Adipocyte (in vitro differentiated cells): ENCODE data around the gene ZFP1.
"Not testable (repeated sequence)": the region's sequence is repeated elsewhere in the genome, so short reads cannot be mapped to it uniquely, and the experiment has no call there.

Experiments used
- DNase-seq: peaks from one replicate; pipeline ENCODE4 v3.0.0-alpha.2; 2015; ENCODE audit warnings: low read depth
- H3K27me3 ChIP-seq: replicated peaks from 2 replicates; pipeline ENCODE4 v1.7.0; 2013; ENCODE audit warnings: mild to moderate bottlenecking, low read length, moderate library complexity; ENCODE audit not compliant: control insufficient read depth, insufficient read depth
- H3K36me3 ChIP-seq: 2 replicates; pipeline ENCODE4 v1.7.0; 2013; ENCODE audit warnings: low read length, mild to moderate bottlenecking, moderate library complexity; ENCODE audit not compliant: control insufficient read depth, insufficient read depth, severe bottlenecking
- H3K4me1 ChIP-seq: 2 replicates; pipeline ENCODE4 v1.7.0; 2013; ENCODE audit warnings: mild to moderate bottlenecking, low read length, moderate library complexity; ENCODE audit not compliant: control insufficient read depth, insufficient read depth
- H3K4me3 ChIP-seq: 2 replicates; pipeline ENCODE4 v1.7.0; 2013; ENCODE audit warnings: mild to moderate bottlenecking, low read length, moderate library complexity
- H3K9ac ChIP-seq: 2 replicates; pipeline ENCODE4 v1.7.0; 2013; ENCODE audit warnings: mild to moderate bottlenecking, low read length, moderate library complexity
- H3K9me3 ChIP-seq: 2 replicates; pipeline ENCODE4 v1.7.0; 2013; ENCODE audit warnings: mild to moderate bottlenecking, low read length, moderate library complexity; ENCODE audit not compliant: control insufficient read depth

ZFP1 gene

GRCh38 chr16:75207831-75208230, 59.5 kb downstream of the ZFP1 start:
- DNase-seq: no peak
- H3K9ac ChIP-seq: no peak overlapping the region
- H3K4me1 ChIP-seq: no peaks in the 10 kb centered on the region
- H3K27me3 ChIP-seq: peaks cover 6% of the 10 kb centered on the region
- H3K36me3 ChIP-seq: no peaks in the 10 kb centered on the region
- no peaks in the 10 kb centered on the region for H3K9me3 ChIP-seq
- no peak overlapping the region for H3K4me3 ChIP-seq

- no peak overlapping the region for H3K9ac ChIP-seq
- H3K4me3 ChIP-seq: no peak overlapping the region
- H3K9me3 ChIP-seq: no peaks in the 10 kb centered on the region
- H3K4me1 ChIP-seq: no peaks in the 10 kb centered on the region
- peaks cover 6% of the 10 kb centered on the region for H3K27me3 ChIP-seq
- no peaks in the 10 kb centered on the region for H3K36me3 ChIP-seq
- no peak for DNase-seq
Observed at GRCh38 chr16:75208242-75208825, 60.0 kb downstream of the ZFP1 start.

GRCh38 chr16:75208861-75209505, 60.7 kb downstream of the ZFP1 start:
- H3K27me3 ChIP-seq: peaks cover 6% of the 10 kb centered on the region
- H3K9ac ChIP-seq: no peak overlapping the region
- no peak overlapping the region for H3K4me3 ChIP-seq
- no peaks in the 10 kb centered on the region for H3K36me3 ChIP-seq
- DNase-seq: no peak
- H3K9me3 ChIP-seq: no peaks in the 10 kb centered on the region
- no peaks in the 10 kb centered on the region for H3K4me1 ChIP-seq

- H3K4me3 ChIP-seq, H3K4me1 ChIP-seq, H3K27me3 ChIP-seq, H3K9me3 ChIP-seq, H3K9ac ChIP-seq, DNase-seq, H3K36me3 ChIP-seq: not testable (repeated sequence)
Observed at GRCh38 chr16:75209514-75209913, 61.2 kb downstream of the ZFP1 start.

GRCh38 chr16:75209944-75210343, 61.6 kb downstream of the ZFP1 start:
- H3K4me3 ChIP-seq: no peak overlapping the region
- no peak overlapping the region for H3K9ac ChIP-seq
- peaks cover 6% of the 10 kb centered on the region for H3K27me3 ChIP-seq
- no peaks in the 10 kb centered on the region for H3K4me1 ChIP-seq
- H3K9me3 ChIP-seq: no peaks in the 10 kb centered on the region
- H3K36me3 ChIP-seq: no peaks in the 10 kb centered on the region
- DNase-seq: no peak

- not testable (repeated sequence) for DNase-seq, H3K9ac ChIP-seq, H3K36me3 ChIP-seq, H3K4me1 ChIP-seq, H3K9me3 ChIP-seq, H3K4me3 ChIP-seq, H3K27me3 ChIP-seq
Observed at GRCh38 chr16:75211286-75211685, 63.0 kb downstream of the ZFP1 start.

- Histone ChIP-seq H3K36me3 (no peaks in the 10 kb centered on the region), H3K9ac (no peak overlapping the region), H3K4me3 (no peak overlapping the region), H3K4me1 (no peaks in the 10 kb centered on the region), H3K27me3 (peaks cover 6% of the 10 kb centered on the region), H3K9me3 (no peaks in the 10 kb centered on the region)
- DNase-seq: no peak
Observed at GRCh38 chr16:75216127-75216526, 67.8 kb downstream of the ZFP1 start.

GRCh38 chr16:75216576-75216975, 68.3 kb downstream of the ZFP1 start:
- Histone ChIP-seq H3K4me1 (no peaks in the 10 kb centered on the region), H3K27me3 (peaks cover 6% of the 10 kb centered on the region), H3K36me3 (no peaks in the 10 kb centered on the region), H3K9me3 (no peaks in the 10 kb centered on the region), H3K4me3 (no peak overlapping the region), H3K9ac (no peak overlapping the region)
- no peak for DNase-seq

- no peak overlapping the region for H3K4me3 ChIP-seq
- H3K27me3 ChIP-seq: peaks cover under 1% of the 10 kb centered on the region
- no peaks in the 10 kb centered on the region for H3K9me3 ChIP-seq
- no peaks in the 10 kb centered on the region for H3K36me3 ChIP-seq
- no peak for DNase-seq
- no peaks in the 10 kb centered on the region for H3K4me1 ChIP-seq
- H3K9ac ChIP-seq: no peak overlapping the region
Observed at GRCh38 chr16:75217389-75217851, 69.1 kb downstream of the ZFP1 start.

GRCh38 chr16:75218256-75219076, 70.1 kb downstream of the ZFP1 start, which contains the start of gene CTRB1:
TSS of gene CTRB1 (plus strand) at chr16:75218988. CDS start at chr16:75219008, 20 bp downstream.
- Histone ChIP-seq H3K4me1 (no peaks in the 10 kb centered on the region), H3K9ac (no peak within 1 kb of the TSS), H3K36me3 (no peaks in the 10 kb centered on the region), H3K27me3 (no peaks in the 10 kb centered on the region), H3K9me3 (no peaks in the 10 kb centered on the region), H3K4me3 (peak within 1 kb of the TSS; percentile 4)
- DNase-seq: no peak

- H3K4me1 ChIP-seq: no peaks in the 10 kb centered on the region
- H3K9me3 ChIP-seq: no peaks in the 10 kb centered on the region
- DNase-seq: no peak
- no peak overlapping the region for H3K9ac ChIP-seq
- no peaks in the 10 kb centered on the region for H3K36me3 ChIP-seq
- no peak overlapping the region for H3K4me3 ChIP-seq
- no peaks in the 10 kb centered on the region for H3K27me3 ChIP-seq
Observed at GRCh38 chr16:75219088-75219487, 70.8 kb downstream of the ZFP1 start.
